ENCODE results near the gene CD200R1. TPM values are rescaled to one million over a fixed set of nuclear protein-coding genes. Genes with fewer than 3 reads are reported as not detected.

The CD200R1 gene
- total and polyA plus RNA-seq, 2 donors (not counting 1 experiment from before 2014, with no cell fraction given): 3.6 to 3.7 TPM

DNA sequence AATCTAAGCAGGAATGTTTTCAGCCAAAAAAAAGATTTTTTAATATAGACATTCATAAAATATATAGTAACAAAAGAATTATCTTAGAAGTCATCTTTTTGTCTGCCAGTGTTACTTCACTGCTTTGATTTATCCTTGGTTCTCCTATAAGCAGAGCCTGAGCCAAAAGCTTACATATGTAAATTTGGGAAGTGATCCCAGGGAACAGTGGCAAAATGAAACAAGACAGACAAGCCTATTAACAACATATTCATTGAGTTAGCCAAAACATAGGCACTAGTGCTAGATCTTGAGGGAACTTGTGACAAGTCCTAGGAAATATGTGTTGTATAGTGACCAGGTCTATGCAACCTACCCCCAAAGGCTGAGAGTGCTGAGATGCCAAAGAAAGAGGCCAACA is 27.1 kb upstream of the CD200R1 start:
- H3K4me1 Mint-ChIP-seq: peaks cover 2% of the 10 kb centered on the region

DNA sequence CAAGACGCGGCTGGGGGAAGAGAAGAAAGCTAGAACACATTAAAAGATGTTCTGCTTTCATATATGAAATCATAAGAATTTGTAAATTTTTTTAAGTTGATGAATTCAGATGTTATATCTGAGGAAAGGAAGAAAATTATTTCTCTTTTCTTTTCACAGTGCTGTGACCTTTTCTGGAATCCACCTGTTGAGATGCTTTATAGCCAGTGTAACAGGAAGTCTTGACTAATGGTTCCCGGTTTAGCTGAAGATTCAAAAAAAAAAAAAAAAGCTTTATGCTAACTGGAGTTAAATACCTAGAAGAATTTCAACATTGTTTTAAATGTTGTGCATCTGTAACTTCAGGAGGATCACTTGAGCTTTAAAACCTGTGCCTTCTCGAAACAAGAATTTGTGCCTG is 25.8 kb upstream of the CD200R1 start:
- H4K20me1 ChIP-seq (ENCODE audit: control insufficient read depth, insufficient read depth, low read length, poor library complexity, severe bottlenecking): no peaks in the 10 kb centered on the region
- no peaks in the 10 kb centered on the region for H3K4me1 ChIP-seq (ENCODE audit: control insufficient read depth in 2 of 2, insufficient read depth in 2 of 2, low read length in 2 of 2)
- H3K79me2 ChIP-seq (ENCODE audit: control insufficient read depth, insufficient read depth, low read length): peaks cover 1% of the 10 kb centered on the region
- Mint-ChIP-seq H3K9me3 (ENCODE audit: insufficient read depth) (no peaks in the 10 kb centered on the region), H3K27me3 (no peaks in the 10 kb centered on the region), H3K4me1 (peaks cover 2% of the 10 kb centered on the region), H3K27ac (no peak overlapping the region), H3K4me3 (no peak overlapping the region)
- no CpG with 5 or more reads among the region's 4 CpGs for WGBS (ENCODE audit: insufficient coverage)
- POLR2A ChIA-PET: interaction anchor here (0.7 to 1.3 kb wide), 2 partner anchors 9 to 61 kb away, joined by 3 read pairs; no protein-coding TSS in a partner anchor
- ATAC-seq (ENCODE audit: low read depth): no peak
- no peak overlapping the region for H3K4me2 ChIP-seq (replicated peaks; ENCODE audit: low read depth, low read length, poor library complexity, severe bottlenecking)
- H3K27ac ChIP-seq (ENCODE audit: low read length in 2 of 2): peak overlapping the region in 1 of 2 donors; percentile 38
- no peak overlapping the region for H2AFZ ChIP-seq (ENCODE audit: insufficient read depth, low read depth, low read length, poor library complexity, severe bottlenecking)
- no peaks in the 10 kb centered on the region for H3K27me3 ChIP-seq (replicated peaks in 1 of 4; ENCODE audit: control extremely low read depth in 1 of 4, control insufficient read depth in 3 of 4, insufficient read depth in 4 of 4, low read length in 3 of 4)
- CTCF ChIA-PET: interaction anchor here (1.4 to 1.9 kb wide), 5 partner anchors 8 to 266 kb away, joined by 3 to 6 read pairs (median 6); partner anchors contain the start of gene GTPBP8
- H3K9ac ChIP-seq (ENCODE audit: low read length): no peak overlapping the region
- no peaks in the 10 kb centered on the region for H3K9me3 ChIP-seq (ENCODE audit: control extremely low read depth in 1 of 3, control insufficient read depth in 2 of 3, insufficient read depth in 1 of 3, low read length in 2 of 3)
- DNase-seq: no peak
- intact Hi-C loops (cut with micrococcal nuclease): no loop called here
- peaks cover 15 to 47% of the 10 kb centered on the region in 2 experiments for H3K36me3 ChIP-seq (replicated peaks in 1 of 2; ENCODE audit: control extremely low read depth in 1 of 2, control insufficient read depth in 1 of 2, extremely low read depth in 1 of 2, insufficient read depth in 2 of 2, low read length in 1 of 2)
- no peak overlapping the region for H3K4me3 ChIP-seq (ENCODE audit: control extremely low read depth in 1 of 5, extremely low read depth in 1 of 5, insufficient read depth in 1 of 5, low read depth in 2 of 5, low read length in 4 of 5)
- TF ChIP-seq EZH2 (IDR thresholded peaks at IDR 0.05; ENCODE audit: borderline replicate concordance, insufficient read depth, low read depth, low read length, poor library complexity, severe bottlenecking): no peak
- TF ChIP-seq, protein P1, sequence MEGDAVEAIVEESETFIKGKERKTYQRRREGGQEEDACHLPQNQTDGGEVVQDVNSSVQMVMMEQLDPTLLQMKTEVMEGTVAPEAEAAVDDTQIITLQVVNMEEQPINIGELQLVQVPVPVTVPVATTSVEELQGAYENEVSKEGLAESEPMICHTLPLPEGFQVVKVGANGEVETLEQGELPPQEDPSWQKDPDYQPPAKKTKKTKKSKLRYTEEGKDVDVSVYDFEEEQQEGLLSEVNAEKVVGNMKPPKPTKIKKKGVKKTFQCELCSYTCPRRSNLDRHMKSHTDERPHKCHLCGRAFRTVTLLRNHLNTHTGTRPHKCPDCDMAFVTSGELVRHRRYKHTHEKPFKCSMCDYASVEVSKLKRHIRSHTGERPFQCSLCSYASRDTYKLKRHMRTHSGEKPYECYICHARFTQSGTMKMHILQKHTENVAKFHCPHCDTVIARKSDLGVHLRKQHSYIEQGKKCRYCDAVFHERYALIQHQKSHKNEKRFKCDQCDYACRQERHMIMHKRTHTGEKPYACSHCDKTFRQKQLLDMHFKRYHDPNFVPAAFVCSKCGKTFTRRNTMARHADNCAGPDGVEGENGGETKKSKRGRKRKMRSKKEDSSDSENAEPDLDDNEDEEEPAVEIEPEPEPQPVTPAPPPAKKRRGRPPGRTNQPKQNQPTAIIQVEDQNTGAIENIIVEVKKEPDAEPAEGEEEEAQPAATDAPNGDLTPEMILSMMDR (IDR thresholded peaks at IDR 0.05): no peak

More for the DNA sequence above, 27.1 kb upstream of the CD200R1 start:
- H3K4me3 ChIP-seq (ENCODE audit: control extremely low read depth in 1 of 5, extremely low read depth in 1 of 5, insufficient read depth in 1 of 5, low read depth in 2 of 5, low read length in 4 of 5): no peak overlapping the region
- no peak overlapping the region for H3K4me3 Mint-ChIP-seq
- H3K27ac ChIP-seq (ENCODE audit: low read length in 2 of 2): peak overlapping the region in 1 of 2 donors; percentile 42
- H3K9me3 ChIP-seq (ENCODE audit: control extremely low read depth in 1 of 3, control insufficient read depth in 2 of 3, insufficient read depth in 1 of 3, low read length in 2 of 3): no peaks in the 10 kb centered on the region
- no peaks in the 10 kb centered on the region for H3K27me3 ChIP-seq (replicated peaks in 1 of 4; ENCODE audit: control extremely low read depth in 1 of 4, control insufficient read depth in 3 of 4, insufficient read depth in 4 of 4, low read length in 3 of 4)
- DNase-seq (no peak), ATAC-seq (ENCODE audit: low read depth) (no peak)
- peak overlapping the region; percentile 42 for H3K27ac Mint-ChIP-seq
- no peaks in the 10 kb centered on the region for H4K20me1 ChIP-seq (ENCODE audit: control insufficient read depth, insufficient read depth, low read length, poor library complexity, severe bottlenecking)
- H2AFZ ChIP-seq (ENCODE audit: insufficient read depth, low read depth, low read length, poor library complexity, severe bottlenecking): no peak overlapping the region
- no peak overlapping the region for H3K4me2 ChIP-seq (replicated peaks; ENCODE audit: low read depth, low read length, poor library complexity, severe bottlenecking)
- POLR2A ChIA-PET: no interaction called here
- no peak overlapping the region for H3K9ac ChIP-seq (ENCODE audit: low read length)
- CTCF ChIA-PET: interaction anchor here (0.7 to 1.9 kb wide), 7 partner anchors 9 to 1069 kb away, joined by 3 to 6 read pairs (median 3); partner anchors contain the start of gene GTPBP8
- H3K27me3 Mint-ChIP-seq: no peaks in the 10 kb centered on the region
- peaks cover 13 to 59% of the 10 kb centered on the region in 2 experiments for H3K36me3 ChIP-seq (replicated peaks in 1 of 2; ENCODE audit: control extremely low read depth in 1 of 2, control insufficient read depth in 1 of 2, extremely low read depth in 1 of 2, insufficient read depth in 2 of 2, low read length in 1 of 2)
- TF ChIP-seq, protein P1 (IDR thresholded peaks at IDR 0.05): no peak
- TF ChIP-seq EZH2 (IDR thresholded peaks at IDR 0.05; ENCODE audit: borderline replicate concordance, insufficient read depth, low read depth, low read length, poor library complexity, severe bottlenecking): no peak
- H3K9me3 Mint-ChIP-seq (ENCODE audit: insufficient read depth): no peaks in the 10 kb centered on the region
- no peaks in the 10 kb centered on the region for H3K79me2 ChIP-seq (ENCODE audit: control insufficient read depth, insufficient read depth, low read length)
- intact Hi-C loops (cut with micrococcal nuclease): no loop called here
- no peaks in the 10 kb centered on the region for H3K4me1 ChIP-seq (ENCODE audit: control insufficient read depth in 2 of 2, insufficient read depth in 2 of 2, low read length in 2 of 2)
